ENCODE measurements around the gene SMTNL2.
A peak's percentile ranks its signal among the peaks of the same experiment; 100 is the strongest.

SMTNL2 gene

GRCh38 chr17:4537451-4538235, 46.7 kb upstream of the SMTNL2 start:
- ChIA-PET CTCF (interaction anchor here (0.8 to 1.5 kb wide), 3 partner anchors 29 to 85 kb away, joined by 3 to 6 read pairs (median 4); no protein-coding TSS in a partner anchor), POLR2A (ENCODE audit: low non-redundant PET) (no interaction called here)
- H3K27ac ChIP-seq, result peak overlapping the region; percentile 71
- no peak for DNase-seq (ENCODE audit: low spot score)
- TF ChIP-seq, protein P1, sequence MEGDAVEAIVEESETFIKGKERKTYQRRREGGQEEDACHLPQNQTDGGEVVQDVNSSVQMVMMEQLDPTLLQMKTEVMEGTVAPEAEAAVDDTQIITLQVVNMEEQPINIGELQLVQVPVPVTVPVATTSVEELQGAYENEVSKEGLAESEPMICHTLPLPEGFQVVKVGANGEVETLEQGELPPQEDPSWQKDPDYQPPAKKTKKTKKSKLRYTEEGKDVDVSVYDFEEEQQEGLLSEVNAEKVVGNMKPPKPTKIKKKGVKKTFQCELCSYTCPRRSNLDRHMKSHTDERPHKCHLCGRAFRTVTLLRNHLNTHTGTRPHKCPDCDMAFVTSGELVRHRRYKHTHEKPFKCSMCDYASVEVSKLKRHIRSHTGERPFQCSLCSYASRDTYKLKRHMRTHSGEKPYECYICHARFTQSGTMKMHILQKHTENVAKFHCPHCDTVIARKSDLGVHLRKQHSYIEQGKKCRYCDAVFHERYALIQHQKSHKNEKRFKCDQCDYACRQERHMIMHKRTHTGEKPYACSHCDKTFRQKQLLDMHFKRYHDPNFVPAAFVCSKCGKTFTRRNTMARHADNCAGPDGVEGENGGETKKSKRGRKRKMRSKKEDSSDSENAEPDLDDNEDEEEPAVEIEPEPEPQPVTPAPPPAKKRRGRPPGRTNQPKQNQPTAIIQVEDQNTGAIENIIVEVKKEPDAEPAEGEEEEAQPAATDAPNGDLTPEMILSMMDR (conservative IDR thresholded peaks at IDR 0.05; ENCODE audit: low read depth), result no peak

DNA sequence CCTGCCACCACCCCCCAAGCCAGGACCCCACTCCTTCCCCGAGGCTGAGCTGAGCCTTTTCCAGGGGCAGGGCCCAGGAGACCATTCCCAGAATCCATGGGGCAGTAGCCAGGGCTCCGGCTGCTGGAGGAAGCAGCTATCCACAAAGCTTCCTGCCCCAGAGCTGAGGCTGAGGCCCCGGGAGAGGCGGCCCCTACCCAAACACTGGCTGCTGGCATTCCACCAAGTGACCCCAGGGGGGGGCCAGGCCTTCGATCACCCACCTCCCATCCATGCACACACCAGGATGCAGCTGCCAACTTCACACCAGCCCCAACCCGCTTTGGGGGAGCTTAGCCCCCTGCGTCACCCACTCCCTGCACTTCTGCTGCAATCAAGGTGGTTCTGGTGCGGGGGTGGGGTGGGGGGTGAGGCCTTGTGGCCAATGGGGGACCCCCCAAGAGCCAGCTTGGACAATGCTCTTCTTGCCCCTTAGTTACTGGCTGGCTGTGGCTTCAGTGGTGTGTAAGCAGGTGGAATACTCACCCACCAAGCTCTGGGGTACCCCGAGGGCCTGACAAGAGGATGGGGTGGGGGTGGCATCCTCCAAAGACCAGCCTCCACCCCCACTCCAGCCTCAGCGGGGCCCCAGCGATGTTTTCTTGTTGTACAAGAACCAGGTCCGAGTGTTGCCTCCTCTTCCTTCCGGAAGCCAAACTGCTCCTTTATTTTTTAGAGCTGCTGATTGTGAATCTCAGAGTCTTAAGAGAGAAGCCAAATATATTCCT, 45.9 kb upstream of the SMTNL2 start:
- ChIA-PET POLR2A (ENCODE audit: low non-redundant PET) (no interaction called here), CTCF (interaction anchor here (1.1 to 1.5 kb wide), 2 partner anchors 28 to 86 kb away, joined by 4 to 6 read pairs; no protein-coding TSS in a partner anchor)
- TF ChIP-seq, protein P1 (conservative IDR thresholded peaks at IDR 0.05; ENCODE audit: low read depth), result no peak
- no peak for DNase-seq (ENCODE audit: low spot score)
- H3K27ac ChIP-seq, result peak overlapping the region; percentile 71

GRCh38 chr17:4539025-4539424, 45.3 kb upstream of the SMTNL2 start:
- ChIA-PET POLR2A (ENCODE audit: low non-redundant PET) (no interaction called here), CTCF (interaction anchor here (1.5 kb wide), 1 partner anchor 28 kb away, joined by 4 read pairs; no protein-coding TSS in a partner anchor)
- TF ChIP-seq, protein P1 (conservative IDR thresholded peaks at IDR 0.05; ENCODE audit: low read depth), result no peak
- peak overlapping the region; percentile 71 for H3K27ac ChIP-seq
- DNase-seq (ENCODE audit: low spot score), result no peak

GRCh38 chr17:4539576-4540223, 44.6 kb upstream of the SMTNL2 start:
- ChIA-PET CTCF (interaction anchor here (0.7 kb wide), 1 partner anchor 28 kb away, joined by 3 read pairs; no protein-coding TSS in a partner anchor), POLR2A (ENCODE audit: low non-redundant PET) (no interaction called here)
- no peak for DNase-seq (ENCODE audit: low spot score)
- TF ChIP-seq, protein P1 (conservative IDR thresholded peaks at IDR 0.05; ENCODE audit: low read depth), result no peak
- H3K27ac ChIP-seq, result peak overlapping the region; percentile 71

DNA sequence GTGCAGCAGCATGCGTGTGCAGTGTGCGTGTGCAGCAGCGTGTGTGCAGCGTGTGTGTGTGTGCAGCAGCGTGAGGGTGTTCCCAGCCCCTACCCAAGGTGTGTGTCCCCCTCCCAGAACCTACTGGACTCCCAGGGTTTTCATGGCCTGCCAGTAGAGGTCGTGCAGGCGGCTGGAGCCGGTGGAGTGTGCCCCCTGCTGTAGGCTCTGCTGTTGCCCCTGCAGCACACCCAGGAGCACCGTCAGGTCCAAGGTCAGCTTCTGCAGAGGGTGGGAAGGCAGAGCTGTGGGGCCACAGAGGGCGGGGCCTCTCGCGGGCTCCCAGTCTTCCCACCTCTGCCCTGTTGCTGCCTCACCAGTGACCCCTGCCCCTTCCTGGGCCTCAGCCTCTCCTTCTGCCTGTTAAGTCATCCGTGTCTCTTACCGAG, 44.1 kb upstream of the SMTNL2 start:
- CTCF ChIA-PET, result interaction anchor here (0.7 kb wide), 1 partner anchor 27 kb away, joined by 3 read pairs; no protein-coding TSS in a partner anchor
- H3K27ac ChIP-seq, result peak overlapping the region; percentile 49
- no peak for DNase-seq (ENCODE audit: low spot score)
- POLR2A ChIA-PET (ENCODE audit: low non-redundant PET), result no interaction called here
- TF ChIP-seq, protein P1 (conservative IDR thresholded peaks at IDR 0.05; ENCODE audit: low read depth), result no peak

Data from RWPE1 (cell line).